Central memory CD4-positive, alpha-beta T cell (primary cell): ENCODE results near the gene SPEF2.

Source experiments
- DNase-seq: peaks from one replicate; pipeline ENCODE4 v3.0.0; 2022

The SPEF2 gene

GRCh38 chr5:35736280-35736679, 118.6 kb downstream of the SPEF2 start:
- DNase-seq, result no peak

GRCh38 chr5:35741126-35741716, 123.6 kb downstream of the SPEF2 start:
- no peak for DNase-seq

GRCh38 chr5:35741971-35742370, 124.3 kb downstream of the SPEF2 start:
- DNase-seq, result no peak

DNA sequence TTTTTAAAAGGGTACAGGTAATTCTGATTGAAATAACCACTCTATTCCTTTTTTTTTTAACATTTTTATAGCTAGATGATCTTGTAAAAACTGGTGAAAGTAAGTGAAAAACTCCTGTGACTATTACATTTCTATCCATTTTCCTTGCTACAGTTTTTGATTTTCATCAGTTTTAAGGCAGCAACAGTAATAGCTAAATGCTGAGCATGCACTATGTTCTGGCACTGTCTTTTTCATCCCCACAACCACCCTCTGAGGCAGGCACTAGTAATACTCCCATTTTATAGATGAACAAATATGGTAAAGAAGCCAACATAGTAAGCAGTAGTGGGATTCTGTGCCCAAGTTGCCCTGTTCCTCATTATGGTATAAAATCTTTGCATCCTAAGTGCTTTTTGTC, 126.0 kb downstream of the SPEF2 start:
- DNase-seq, result no peak

DNA sequence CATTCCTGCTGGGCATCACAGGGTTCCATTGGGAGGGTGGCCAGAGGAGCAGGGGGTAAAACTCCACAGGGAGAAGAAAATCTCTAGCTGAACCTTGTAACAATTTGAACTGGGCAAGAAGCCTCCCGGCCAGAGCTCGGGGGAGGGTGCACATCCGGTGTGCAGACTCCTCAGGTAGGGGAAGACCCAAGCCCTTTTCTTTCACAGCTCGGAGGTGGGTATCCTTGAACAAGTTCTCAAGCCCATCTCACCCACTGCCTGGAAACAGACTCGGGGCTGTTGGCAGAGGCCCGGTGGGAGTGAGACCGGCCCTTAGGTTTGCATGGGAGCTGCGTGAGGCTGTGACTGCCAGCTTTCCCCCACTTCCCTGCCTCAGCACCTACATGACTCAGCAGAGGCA, 127.5 kb downstream of the SPEF2 start:
- DNase-seq, result no peak

DNA sequence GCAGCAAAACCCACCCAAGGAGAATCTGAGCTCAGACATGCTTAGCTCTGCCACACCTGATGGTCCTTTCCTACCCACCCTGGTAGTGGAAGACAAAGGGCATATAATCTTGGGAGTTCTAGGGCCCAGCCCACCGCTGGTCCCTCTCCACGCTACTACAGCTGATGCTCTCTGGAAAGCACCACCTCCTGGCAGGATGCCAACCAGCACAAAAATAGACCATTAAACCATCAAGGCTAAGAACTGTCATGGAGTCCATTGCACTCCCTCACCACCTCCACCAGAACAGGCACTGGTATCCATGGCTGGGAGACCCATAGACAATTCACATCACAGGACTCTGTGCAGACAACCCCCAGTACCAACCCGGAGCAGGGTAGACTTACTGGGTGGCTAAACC, 128.0 kb downstream of the SPEF2 start:
- no peak for DNase-seq

- DNase-seq, result no peak
Observed at GRCh38 chr5:35752012-35752411, 134.3 kb downstream of the SPEF2 start.

GRCh38 chr5:35753500-35753899, 135.8 kb downstream of the SPEF2 start:
- no peak for DNase-seq

- DNase-seq, result no peak
Observed at GRCh38 chr5:35754481-35754880, 136.8 kb downstream of the SPEF2 start.

DNA sequence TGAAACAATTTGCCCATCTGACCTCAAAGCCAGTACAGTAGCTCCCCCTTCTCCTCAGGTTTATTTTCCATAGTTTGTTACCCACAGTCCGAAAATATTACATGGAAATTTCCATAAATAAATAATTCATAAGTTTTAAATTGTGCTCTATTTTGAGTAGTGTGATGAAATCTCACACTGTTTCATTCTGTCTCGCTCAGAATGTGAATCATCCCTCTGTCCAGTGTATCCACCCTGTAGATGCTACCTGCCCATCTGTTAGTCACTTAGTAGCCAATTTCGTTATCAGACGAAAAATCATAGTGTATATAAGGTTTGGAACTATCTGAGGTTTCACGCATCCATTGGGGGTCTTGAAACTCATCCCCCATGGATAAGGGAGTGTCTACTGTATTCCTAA, 138.3 kb downstream of the SPEF2 start:
- DNase-seq, result no peak

GRCh38 chr5:35758151-35758724, 140.6 kb downstream of the SPEF2 start:
- DNase-seq, result no peak

DNA sequence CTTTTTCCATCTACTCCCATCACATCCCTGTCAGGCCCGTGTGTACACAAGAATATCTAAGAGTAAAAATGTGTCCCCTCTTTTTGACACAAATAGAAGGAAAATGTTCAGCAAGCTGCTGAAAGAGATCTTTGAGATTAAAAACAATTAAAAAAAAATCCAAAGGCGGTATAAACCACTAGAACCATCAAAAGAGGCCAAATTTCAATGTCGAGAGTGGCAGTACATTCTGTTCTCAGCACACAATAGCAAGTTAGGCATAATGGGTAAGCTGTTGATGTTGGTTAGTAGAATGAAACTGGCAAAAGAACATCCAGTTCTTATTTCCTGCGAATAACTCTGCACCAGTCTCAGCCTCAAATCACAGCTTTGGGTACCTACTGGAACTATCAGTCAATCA, 143.9 kb downstream of the SPEF2 start:
- no peak for DNase-seq

DNA sequence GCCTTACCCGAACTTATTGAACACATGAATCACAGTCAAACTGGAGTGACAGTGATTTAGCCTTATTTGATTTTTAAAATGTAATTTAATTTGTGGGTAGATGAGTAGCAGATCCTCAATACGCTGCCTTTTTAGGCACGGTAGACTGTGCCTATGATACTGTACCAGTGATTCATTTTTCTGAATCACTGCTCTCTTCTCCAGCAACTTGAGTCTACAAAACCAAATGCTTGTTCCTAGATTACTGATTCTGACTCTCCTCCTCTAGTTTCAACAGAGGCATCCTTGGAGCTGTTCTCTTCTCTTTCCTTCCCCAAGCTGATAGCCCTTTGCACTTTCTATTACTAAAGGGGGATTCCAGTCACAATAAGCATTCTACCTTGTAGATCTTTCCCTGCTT, 144.7 kb downstream of the SPEF2 start:
- no peak for DNase-seq

DNA sequence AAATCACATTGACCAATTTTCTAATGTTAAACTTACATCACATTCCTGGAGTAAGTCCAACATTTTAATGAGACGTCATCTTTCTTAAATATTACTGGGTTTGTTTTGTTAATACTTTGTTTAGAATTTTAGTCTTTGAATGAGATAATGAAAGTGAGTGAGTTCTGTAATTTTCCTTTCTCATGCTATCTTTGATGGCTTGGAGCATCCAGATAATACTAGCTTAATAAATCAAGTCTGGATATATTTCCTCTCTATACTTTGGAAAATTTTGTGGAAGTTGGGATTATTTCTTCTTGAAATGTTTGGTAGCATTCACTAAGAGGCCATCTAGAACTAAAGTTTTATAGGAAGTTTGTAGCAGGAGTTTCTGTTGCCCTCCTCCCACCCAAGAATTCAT, 148.3 kb downstream of the SPEF2 start:
- DNase-seq, result no peak

DNA sequence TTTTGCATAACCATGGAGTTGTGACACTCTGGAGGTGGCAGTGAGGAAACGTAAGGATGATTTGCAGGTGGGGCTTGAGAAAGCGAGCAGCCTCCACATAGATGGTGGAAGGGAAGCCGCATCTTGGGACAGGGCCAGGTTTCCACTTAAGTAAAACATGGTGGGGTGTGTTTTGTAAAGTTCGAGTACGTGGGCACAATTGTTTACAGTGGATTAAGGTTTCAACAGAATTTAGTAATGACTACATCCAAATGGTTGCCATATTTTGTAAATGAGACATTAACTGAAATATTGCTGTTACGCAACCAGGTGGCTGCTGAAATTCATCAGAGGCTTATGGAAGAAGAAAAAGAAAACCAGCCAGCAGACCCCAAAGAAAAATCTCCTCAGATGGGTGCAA, 153.6 kb downstream of the SPEF2 start:
- no peak for DNase-seq

DNA sequence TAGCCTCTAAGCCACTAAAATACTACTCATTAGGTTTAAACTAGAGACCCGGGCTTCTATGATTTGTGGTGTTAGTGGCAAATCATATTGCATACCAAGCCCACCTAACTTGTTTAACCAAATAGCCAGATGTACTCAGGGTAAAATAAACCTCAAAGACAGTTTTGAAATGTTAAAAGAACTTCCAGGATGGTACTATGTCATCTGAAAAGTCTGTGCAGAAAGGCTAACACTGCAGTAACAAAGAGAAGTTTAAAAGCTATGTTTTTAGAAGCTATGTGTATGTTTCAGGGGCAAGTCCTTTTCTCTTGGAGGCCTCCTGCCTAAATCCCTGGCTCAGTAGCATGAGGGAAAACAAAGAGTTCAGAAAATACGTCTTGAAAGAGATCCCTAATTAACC, 154.2 kb downstream of the SPEF2 start:
- DNase-seq, result no peak

- DNase-seq, result no peak
Observed at GRCh38 chr5:35773967-35774366, 156.3 kb downstream of the SPEF2 start.

DNA sequence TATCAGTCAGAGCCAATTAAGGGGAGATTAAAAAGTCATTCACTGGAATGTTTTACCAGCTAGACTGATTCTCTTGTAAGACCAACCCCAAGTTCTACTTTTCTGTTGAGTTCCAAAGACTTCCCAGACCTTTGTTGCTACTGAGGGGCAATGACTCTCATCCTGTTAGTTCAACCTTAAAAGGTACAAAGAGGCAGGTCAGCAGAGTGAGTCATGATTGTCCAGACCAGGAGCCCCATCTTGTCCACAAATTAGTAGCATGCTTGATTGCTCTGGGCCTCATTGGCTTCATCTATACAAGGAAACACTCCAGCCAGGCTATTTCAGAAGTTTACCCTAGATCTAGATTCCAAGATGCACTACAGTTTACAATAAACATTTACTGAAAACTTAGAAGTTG, 159.1 kb downstream of the SPEF2 start:
- DNase-seq, result no peak

- DNase-seq, result peak; percentile 72
Observed at GRCh38 chr5:35777358-35778087, 159.9 kb downstream of the SPEF2 start.

DNA sequence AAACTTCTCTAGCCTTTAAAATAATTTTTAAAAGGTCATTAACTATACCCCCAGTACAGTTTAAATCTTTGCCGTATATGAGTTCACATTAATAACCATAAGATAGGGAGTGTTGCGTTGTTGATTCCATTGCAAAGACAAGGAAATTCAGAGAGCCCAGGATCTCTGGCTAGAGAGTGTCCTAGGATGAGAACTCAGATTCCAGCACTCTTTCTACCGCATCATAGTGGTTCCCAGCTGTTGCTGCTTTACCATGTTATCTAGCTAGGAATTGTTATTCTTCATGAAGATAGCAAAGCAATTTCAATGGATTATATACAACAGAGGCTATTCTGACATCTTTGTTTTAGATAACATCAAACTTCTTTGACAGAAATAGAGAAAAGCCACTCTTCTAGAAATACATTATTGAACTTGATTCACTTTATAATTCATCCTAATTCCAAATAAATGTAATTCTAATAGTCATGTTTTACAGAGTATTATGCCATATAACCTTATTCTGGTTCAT, 160.7 kb downstream of the SPEF2 start:
- no peak for DNase-seq

GRCh38 chr5:35780236-35780635, 162.6 kb downstream of the SPEF2 start:
- peak; percentile 61 for DNase-seq

DNA sequence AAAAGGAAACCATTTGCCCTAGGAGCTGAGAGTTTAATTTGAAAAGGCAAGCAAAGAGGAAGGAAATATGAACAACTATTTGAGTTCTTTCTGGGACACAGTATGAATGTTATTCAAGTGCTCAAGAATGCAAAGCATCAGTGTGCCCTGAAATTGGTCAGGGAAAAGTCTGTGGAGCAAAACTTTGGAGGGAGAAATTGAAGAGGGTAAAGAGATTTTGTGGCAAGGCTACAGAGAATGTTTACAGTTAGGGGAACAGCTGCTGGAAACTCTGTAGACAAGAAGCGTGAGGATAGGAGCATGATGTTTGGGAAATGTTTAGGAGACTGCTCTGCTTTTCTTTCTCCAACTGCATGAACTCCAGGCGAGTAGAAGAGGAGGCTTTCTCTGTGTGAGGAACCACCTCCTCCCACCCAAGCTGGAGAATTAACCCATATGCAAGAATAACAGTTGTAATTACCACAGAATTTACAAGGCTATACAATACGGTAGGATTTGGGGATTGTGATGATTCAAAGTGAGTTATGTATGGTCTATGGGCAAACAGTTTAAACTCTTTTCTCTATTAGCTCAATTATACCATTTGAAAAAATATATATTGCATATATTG, 163.6 kb downstream of the SPEF2 start:
- DNase-seq, result no peak

DNA sequence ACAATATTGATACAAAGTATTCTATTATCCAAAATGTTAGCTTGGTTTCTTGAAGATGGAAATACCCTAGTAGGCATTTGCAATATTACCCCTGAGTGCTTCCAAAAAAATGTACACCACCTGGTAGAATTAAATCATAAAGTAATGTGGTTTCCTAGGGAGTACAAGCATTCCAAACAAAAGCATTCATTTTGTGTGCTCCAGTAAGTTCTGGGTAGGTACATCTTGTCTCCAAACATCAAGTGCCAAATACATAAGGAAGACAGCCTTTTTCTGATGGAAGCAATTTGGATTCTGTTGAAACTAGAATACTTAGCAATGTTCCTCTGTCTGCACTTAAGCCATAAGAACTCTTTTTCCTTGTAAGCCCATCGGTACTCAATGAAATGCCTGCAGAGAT, 165.9 kb downstream of the SPEF2 start:
- DNase-seq, result no peak

DNA sequence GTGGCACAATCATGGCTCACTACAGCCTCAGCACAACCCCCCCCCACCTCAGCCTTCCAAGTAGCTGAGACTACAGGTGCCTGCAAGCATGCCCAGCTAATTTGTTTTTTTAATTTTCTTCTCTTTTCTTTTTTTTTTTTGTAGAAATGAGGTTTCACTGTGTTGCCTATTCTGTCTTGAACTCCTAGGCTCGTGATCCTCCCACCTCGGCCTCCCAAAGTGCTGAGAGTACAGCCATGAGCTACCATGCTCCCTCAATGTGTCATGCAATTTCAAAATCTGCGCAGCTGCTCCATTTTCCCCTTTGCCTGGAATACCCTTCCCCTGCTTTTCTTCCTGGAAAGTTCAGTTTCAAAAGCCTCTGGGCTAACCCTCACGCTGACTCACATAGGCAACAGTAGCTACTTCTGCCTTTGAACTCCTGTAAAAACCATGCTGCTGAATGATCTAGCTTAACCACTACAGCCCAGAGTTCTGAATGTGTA, 168.0 kb downstream of the SPEF2 start:
- DNase-seq, result no peak
